Trophoblast cell (in vitro differentiated cells and primary cell): Measurements from ENCODE around the gene NXF1.

ENCODE experiments used
- DNase-seq, 2 donors: peaks; one replicate each; pipeline ENCODE4 v3.0.0-alpha.2; 2016
- H2AFZ ChIP-seq: 2 replicates; pipeline ENCODE4 v1.6.1; 2013; ENCODE audit warnings: low read length, moderate library complexity, mild to moderate bottlenecking; ENCODE audit not compliant: insufficient read depth, poor library complexity
- H2AK5ac ChIP-seq: 2 replicates; pipeline ENCODE4 v1.6.1; 2013; ENCODE audit warnings: mild to moderate bottlenecking, low read length
- H2BK120ac ChIP-seq: 2 replicates; pipeline ENCODE4 v1.6.1; 2013; ENCODE audit warnings: low read length, mild to moderate bottlenecking, moderate library complexity; ENCODE audit not compliant: insufficient read depth, poor library complexity
- H2BK12ac ChIP-seq: 2 replicates; pipeline ENCODE4 v1.6.1; 2013; ENCODE audit warnings: mild to moderate bottlenecking, low read length, moderate library complexity
- H2BK5ac ChIP-seq: 2 replicates; pipeline ENCODE4 v1.6.1; 2013; ENCODE audit warnings: low read length, low read depth, moderate library complexity, mild to moderate bottlenecking; ENCODE audit not compliant: poor library complexity
- H3K14ac ChIP-seq: 2 replicates; pipeline ENCODE4 v1.6.1; 2013; ENCODE audit warnings: mild to moderate bottlenecking, low read length
- H3K18ac ChIP-seq: 2 replicates; pipeline ENCODE4 v1.6.1; 2013; ENCODE audit warnings: mild to moderate bottlenecking, low read length
- H3K23ac ChIP-seq: 2 replicates; pipeline ENCODE4 v1.6.1; 2013; ENCODE audit warnings: low read length
- H3K27ac ChIP-seq: 2 replicates; pipeline ENCODE4 v1.5.1; 2013; ENCODE audit warnings: low read depth, mild to moderate bottlenecking, inconsistent platforms, low read length, moderate library complexity
- H3K27me3 ChIP-seq: 2 replicates; pipeline ENCODE4 v1.6.1; 2013; ENCODE audit warnings: inconsistent platforms, mild to moderate bottlenecking, low read length, moderate library complexity; ENCODE audit not compliant: insufficient read depth
- H3K36me3 ChIP-seq, 2 experiments: 1 replicate in 1 of 2; 2 replicates in 1 of 2; pipeline ENCODE4 v1.6.1; 2013; ENCODE audit warnings: low read length in 2 of 2, mild to moderate bottlenecking in 2 of 2, moderate library complexity in 1 of 2; ENCODE audit not compliant: insufficient read depth in 2 of 2, control insufficient read depth in 1 of 2
- H3K4ac ChIP-seq: 2 replicates; pipeline ENCODE4 v1.6.1; 2013; ENCODE audit warnings: low read depth, mild to moderate bottlenecking, low read length, moderate library complexity
- H3K4me1 ChIP-seq, 2 experiments: 1 replicate in 1 of 2; 2 replicates in 1 of 2; pipeline ENCODE4 v1.6.1; 2013; ENCODE audit warnings: low read length in 2 of 2, mild to moderate bottlenecking in 2 of 2, moderate library complexity in 1 of 2; ENCODE audit not compliant: insufficient read depth in 2 of 2, control insufficient read depth in 1 of 2
- H3K4me2 ChIP-seq: 2 replicates; pipeline ENCODE4 v1.6.1; 2013; ENCODE audit warnings: inconsistent platforms, mild to moderate bottlenecking, low read length, moderate library complexity
- H3K4me3 ChIP-seq: 2 replicates; pipeline ENCODE4 v1.5.1; 2013; ENCODE audit warnings: mild to moderate bottlenecking, low read depth, low read length, inconsistent platforms
- H3K79me1 ChIP-seq: one replicate; pipeline ENCODE4 v1.6.1; 2013; ENCODE audit warnings: low read length
- H3K79me2 ChIP-seq: 2 replicates; pipeline ENCODE4 v1.6.1; 2013; ENCODE audit warnings: low read length, mild to moderate bottlenecking; ENCODE audit not compliant: control insufficient read depth, insufficient read depth, poor library complexity
- H3K9ac ChIP-seq: 2 replicates; pipeline ENCODE4 v1.6.1; 2013; ENCODE audit warnings: mild to moderate bottlenecking, low read length
- H3K9me3 ChIP-seq: 2 replicates; pipeline ENCODE4 v1.6.1; 2013; ENCODE audit warnings: low read depth, mild to moderate bottlenecking, control low read depth, inconsistent platforms, low read length; ENCODE audit not compliant: insufficient read depth
- H4K12ac ChIP-seq: 2 replicates; pipeline ENCODE4 v1.6.1; 2013; ENCODE audit warnings: low read depth, mild to moderate bottlenecking, low read length, moderate library complexity
- H4K8ac ChIP-seq: 2 replicates; pipeline ENCODE4 v1.6.1; 2013; ENCODE audit warnings: low read depth, mild to moderate bottlenecking, low read length, moderate library complexity
- H4K91ac ChIP-seq: one replicate; pipeline ENCODE4 v1.6.1; 2013; ENCODE audit warnings: low read depth, mild to moderate bottlenecking, low read length, moderate library complexity
- WGBS: extraction: QIAGEN DNeasy Blood & Tissue Kit; methylation state at CpG from one replicate; pipeline ENCODE4 v1.1.7; 2013; ENCODE audit warnings: missing lambda C conversion rate; ENCODE audit not compliant: insufficient read length, insufficient coverage; ENCODE audit errors: extremely low coverage; 5-methylcytosine and 5-hydroxymethylcytosine counted together

NXF1 gene

GRCh38 chr11:62823677-62824076 lies 18.4 kb upstream of the NXF1 start:
- no peak overlapping the region for H3K23ac ChIP-seq
- no peak overlapping the region for H3K4me3 ChIP-seq
- no peak overlapping the region for H3K14ac ChIP-seq
- H2AFZ ChIP-seq = no peak overlapping the region
- DNase-seq = no peak
- no peaks in the 10 kb centered on the region for H3K27me3 ChIP-seq
- no peaks in the 10 kb centered on the region for H3K9me3 ChIP-seq
- H4K91ac ChIP-seq = no peak overlapping the region
- H3K36me3 ChIP-seq = peaks cover 70 to 78% of the 10 kb centered on the region in 2 experiments
- H2BK5ac ChIP-seq = no peak overlapping the region
- no peak overlapping the region for H2BK12ac ChIP-seq
- no peak overlapping the region for H3K18ac ChIP-seq
- H2BK120ac ChIP-seq = no peak overlapping the region
- no peak overlapping the region for H2AK5ac ChIP-seq
- WGBS = no CpG with 5 or more reads among the region's 3 CpGs
- no peak overlapping the region for H3K4me2 ChIP-seq
- no peak overlapping the region for H3K4ac ChIP-seq
- H3K9ac ChIP-seq = no peak overlapping the region
- no peaks in the 10 kb centered on the region for H3K4me1 ChIP-seq
- no peaks in the 10 kb centered on the region for H3K79me1 ChIP-seq
- H4K12ac ChIP-seq = no peak overlapping the region
- no peak overlapping the region for H3K27ac ChIP-seq
- no peak overlapping the region for H4K8ac ChIP-seq
- no peaks in the 10 kb centered on the region for H3K79me2 ChIP-seq

GRCh38 chr11:62817129-62817528 lies 11.9 kb upstream of the NXF1 start:
- Histone ChIP-seq H3K9me3 (no peaks in the 10 kb centered on the region), H3K18ac (no peak overlapping the region), H3K9ac (no peak overlapping the region), H3K14ac (no peak overlapping the region), H2BK120ac (no peak overlapping the region), H3K27ac (no peak overlapping the region), H2BK12ac (no peak overlapping the region), H4K12ac (no peak overlapping the region), H4K91ac (no peak overlapping the region), H3K4me3 (no peak overlapping the region), H3K36me3 (peaks cover 48 to 51% of the 10 kb centered on the region in 2 experiments), H3K4me1 (no peaks in the 10 kb centered on the region), H3K27me3 (no peaks in the 10 kb centered on the region), H3K4me2 (no peak overlapping the region), H3K79me2 (no peaks in the 10 kb centered on the region), H3K79me1 (no peaks in the 10 kb centered on the region), H3K4ac (no peak overlapping the region), H2AFZ (no peak overlapping the region), H4K8ac (no peak overlapping the region), H3K23ac (no peak overlapping the region), H2BK5ac (no peak overlapping the region), H2AK5ac (no peak overlapping the region)
- no CpG with 5 or more reads among the region's 4 CpGs for WGBS
- no peak for DNase-seq

- Histone ChIP-seq H3K23ac (no peak overlapping the region), H2AFZ (no peak overlapping the region), H3K4me3 (no peak overlapping the region), H2AK5ac (no peak overlapping the region), H2BK5ac (no peak overlapping the region), H3K27me3 (no peaks in the 10 kb centered on the region), H3K4me2 (no peak overlapping the region), H4K12ac (no peak overlapping the region), H3K4me1 (no peaks in the 10 kb centered on the region), H3K27ac (no peak overlapping the region), H3K79me2 (no peaks in the 10 kb centered on the region), H2BK12ac (no peak overlapping the region), H3K9ac (no peak overlapping the region), H3K18ac (no peak overlapping the region), H4K8ac (no peak overlapping the region), H4K91ac (no peak overlapping the region), H3K14ac (no peak overlapping the region), H2BK120ac (no peak overlapping the region), H3K79me1 (no peaks in the 10 kb centered on the region), H3K36me3 (peaks cover 42 to 46% of the 10 kb centered on the region in 2 experiments), H3K9me3 (no peaks in the 10 kb centered on the region), H3K4ac (no peak overlapping the region)
- no CpG with 5 or more reads among the region's 8 CpGs for WGBS
- no peak for DNase-seq
Measured at GRCh38 chr11:62816557-62816956, 11.3 kb upstream of the NXF1 start.

- H2AFZ ChIP-seq = no peak overlapping the region
- no peaks in the 10 kb centered on the region for H3K27me3 ChIP-seq
- H3K36me3 ChIP-seq = peaks cover 15 to 17% of the 10 kb centered on the region in 2 experiments
- no peak overlapping the region for H4K8ac ChIP-seq
- H2AK5ac ChIP-seq = no peak overlapping the region
- peaks cover 0 to 4% of the 10 kb centered on the region in 2 experiments for H3K4me1 ChIP-seq
- no peak overlapping the region for H4K91ac ChIP-seq
- no peak overlapping the region for H3K4me2 ChIP-seq
- H3K9ac ChIP-seq = no peak overlapping the region
- no peaks in the 10 kb centered on the region for H3K79me1 ChIP-seq
- no peak overlapping the region for H2BK12ac ChIP-seq
- no peaks in the 10 kb centered on the region for H3K9me3 ChIP-seq
- H3K14ac ChIP-seq = no peak overlapping the region
- H2BK120ac ChIP-seq = no peak overlapping the region
- no CpG with 5 or more reads among the region's 2 CpGs for WGBS
- no peaks in the 10 kb centered on the region for H3K79me2 ChIP-seq
- no peak overlapping the region for H3K23ac ChIP-seq
- H2BK5ac ChIP-seq = no peak overlapping the region
- H3K4me3 ChIP-seq = no peak overlapping the region
- H3K18ac ChIP-seq = no peak overlapping the region
- no peak for DNase-seq
- H4K12ac ChIP-seq = no peak overlapping the region
- H3K4ac ChIP-seq = no peak overlapping the region
- no peak overlapping the region for H3K27ac ChIP-seq
Measured at GRCh38 chr11:62811659-62812058, 6.4 kb upstream of the NXF1 start.
